ENCODE measurements around the gene TEAD1.

GRCh38 chr11:12687740-12688139 is 13.5 kb downstream of the TEAD1 start:
- TF ChIP-seq POLR2AphosphoS5 (IDR thresholded peaks at IDR 0.05; ENCODE audit: low read depth) (peak; percentile 67), NANOG (IDR thresholded peaks at IDR 0.05; ENCODE audit: borderline replicate concordance) (0 out of 2 replicates have a peak, but pooled peaks have one; percentile 13), CTCF (conservative IDR thresholded peaks at IDR 0.05; ENCODE audit: low read depth in 2 of 2) (peak; percentile 12 to 24; a peak in 2 of 4 replicates), EZH2phosphoT487 (IDR thresholded peaks at IDR 0.05; ENCODE audit: unreplicated experiment) (no peak), EZH2 (IDR thresholded peaks at IDR 0.05; ENCODE audit: low read depth, unreplicated experiment) (no peak), ETS1 (IDR thresholded peaks at IDR 0.05) (no peak), REST (IDR thresholded peaks at IDR 0.05; ENCODE audit: unreplicated experiment) (no peak), JUNB (IDR thresholded peaks at IDR 0.05; ENCODE audit: unreplicated experiment) (no peak), CREB1 (CRISPR knock-in tag; IDR thresholded peaks at IDR 0.05; ENCODE audit: low read depth) (peak; percentile 20; the same call in 1 of the 2 replicates), ZNF331 (CRISPR knock-in tag; IDR thresholded peaks at IDR 0.05; ENCODE audit: low read depth) (no peak), ZNF114 (CRISPR knock-in tag; IDR thresholded peaks at IDR 0.05) (0 out of 2 replicates have a peak, but pooled peaks have one; percentile 13), STAT1 (IDR thresholded peaks at IDR 0.05; ENCODE audit: unreplicated experiment) (no peak), ZNF462 (CRISPR knock-in tag; IDR thresholded peaks at IDR 0.05) (peak; percentile 36)
